Osteocyte (in vitro differentiated cells): ENCODE data around the gene CCDC87. TPM values are rescaled to one million over a fixed set of nuclear protein-coding genes. Genes with fewer than 3 reads are reported as not detected.
"Not testable (repeated sequence)": the region's sequence is repeated elsewhere in the genome, so short reads cannot be mapped to it uniquely, and the experiment has no call there.

Experiments
- DNase-seq: peaks from one replicate; pipeline ENCODE4 v3.0.0; 2021; ENCODE audit warnings: mixed read lengths; ENCODE audit not compliant: unreplicated experiment; ENCODE audit errors: extremely low spot score
- H3K27ac Mint-ChIP-seq: one replicate; pipeline ENCODE4 v1.8.0; 2021; ENCODE audit warnings: mild to moderate bottlenecking, mixed read lengths; ENCODE audit not compliant: unreplicated experiment
- H3K27me3 Mint-ChIP-seq: one replicate; pipeline ENCODE4 v1.8.0; 2021; ENCODE audit warnings: mixed read lengths; ENCODE audit not compliant: unreplicated experiment
- H3K36me3 Mint-ChIP-seq: one replicate; pipeline ENCODE4 v1.8.0; 2021; ENCODE audit warnings: mixed read lengths; ENCODE audit not compliant: unreplicated experiment
- H3K4me1 Mint-ChIP-seq: one replicate; pipeline ENCODE4 v1.8.0; 2021; ENCODE audit warnings: mixed read lengths; ENCODE audit not compliant: unreplicated experiment
- H3K4me3 Mint-ChIP-seq: one replicate; pipeline ENCODE4 v1.8.0; 2021; ENCODE audit warnings: mild to moderate bottlenecking, moderate library complexity, mixed read lengths; ENCODE audit not compliant: unreplicated experiment
- H3K9me3 Mint-ChIP-seq: one replicate; pipeline ENCODE4 v1.8.0; 2021; ENCODE audit warnings: mixed read lengths; ENCODE audit not compliant: unreplicated experiment
- CTCF ChIP-seq: fragments of 200-600 bp; sonication (generic); IDR thresholded peaks from 2 replicates; pipeline ENCODE4 v1.5.0; 2021; ENCODE audit warnings: antibody characterized with exemption, mild to moderate bottlenecking, moderate library complexity
- total RNA-seq: library from RNA; stranded (reverse); gene quantifications from 2 replicates; pipeline ENCODE4 v1.2.1, GENCODE V29; 2021

CCDC87 gene
- total RNA-seq, 1 donor from 2014 or later: 0.19 TPM

- H3K9me3 Mint-ChIP-seq: no peaks in the 10 kb centered on the region
- no peak overlapping the region for H3K4me3 Mint-ChIP-seq
- H3K27ac Mint-ChIP-seq: no peak overlapping the region
- H3K36me3 Mint-ChIP-seq: no peaks in the 10 kb centered on the region
- TF ChIP-seq CTCF: no peak
- no peaks in the 10 kb centered on the region for H3K4me1 Mint-ChIP-seq
- DNase-seq: no peak
- no peaks in the 10 kb centered on the region for H3K27me3 Mint-ChIP-seq
Observed at GRCh38 chr11:66586136-66586535, 6.7 kb downstream of the CCDC87 start.

- not testable (repeated sequence) for H3K4me3 Mint-ChIP-seq, H3K27me3 Mint-ChIP-seq, DNase-seq, H3K27ac Mint-ChIP-seq, H3K9me3 Mint-ChIP-seq, H3K36me3 Mint-ChIP-seq, H3K4me1 Mint-ChIP-seq
Observed at GRCh38 chr11:66585447-66585846, 7.4 kb downstream of the CCDC87 start.

- H3K27ac Mint-ChIP-seq, H3K4me3 Mint-ChIP-seq, H3K9me3 Mint-ChIP-seq: not testable (repeated sequence)
Observed at GRCh38 chr11:66582565-66583147, 10.2 kb downstream of the CCDC87 start.

GRCh38 chr11:66581261-66581660, 11.6 kb downstream of the CCDC87 start:
- no peak overlapping the region for H3K4me3 Mint-ChIP-seq
- H3K4me1 Mint-ChIP-seq: peaks cover 6% of the 10 kb centered on the region
- no peak for TF ChIP-seq CTCF
- H3K9me3 Mint-ChIP-seq: no peaks in the 10 kb centered on the region
- H3K27me3 Mint-ChIP-seq: peaks cover 3% of the 10 kb centered on the region
- no peak for DNase-seq
- H3K36me3 Mint-ChIP-seq: no peaks in the 10 kb centered on the region
- no peak overlapping the region for H3K27ac Mint-ChIP-seq

More at GRCh38 chr11:66582565-66583147, 10.2 kb downstream of the CCDC87 start:
- not testable (repeated sequence) for H3K36me3 Mint-ChIP-seq, H3K27me3 Mint-ChIP-seq, DNase-seq, H3K4me1 Mint-ChIP-seq

- DNase-seq: no peak
- no peak overlapping the region for H3K27ac Mint-ChIP-seq
Observed at GRCh38 chr11:66580803-66581202, 12.1 kb downstream of the CCDC87 start.

More at GRCh38 chr11:66580803-66581202, 12.1 kb downstream of the CCDC87 start:
- no peaks in the 10 kb centered on the region for H3K9me3 Mint-ChIP-seq
- no peak for TF ChIP-seq CTCF
- H3K36me3 Mint-ChIP-seq: no peaks in the 10 kb centered on the region
- peaks cover 6% of the 10 kb centered on the region for H3K4me1 Mint-ChIP-seq
- peaks cover 3% of the 10 kb centered on the region for H3K27me3 Mint-ChIP-seq
- H3K4me3 Mint-ChIP-seq: no peak overlapping the region
